Neutrophil (primary cell): ENCODE data around the gene FAM114A1.

Source experiments
- H3K27ac ChIP-seq: fragments of 200-600 bp; sonication (generic); 2 replicates; pipeline ENCODE4 v1.5.1; 2016; ENCODE audit warnings: mild to moderate bottlenecking, moderate library complexity
- H3K27me3 ChIP-seq: fragments of 200-600 bp; sonication (generic); 2 replicates; pipeline ENCODE4 v1.6.0; 2016; ENCODE audit warnings: mild to moderate bottlenecking
- H3K36me3 ChIP-seq: fragments of 200-600 bp; sonication (generic); 2 replicates; pipeline ENCODE4 v1.5.1; 2017
- H3K4me1 ChIP-seq, 2 experiments: fragments of 200-600 bp in 1 of 2; sonication (generic) in 1 of 2; 1 replicate in 1 of 2; 2 replicates in 1 of 2; pipeline versions ENCODE4 v1.5.1 to v1.6.1; 2013 to 2016; ENCODE audit warnings: low read depth in 1 of 2, low read length in 1 of 2, mild to moderate bottlenecking in 1 of 2, moderate library complexity in 1 of 2; ENCODE audit not compliant: control insufficient read depth in 1 of 2, insufficient read depth in 1 of 2
- H3K4me3 ChIP-seq, 2 experiments: fragments of 200-600 bp in 1 of 2; sonication (generic) in 1 of 2; 1 replicate in 1 of 2; 2 replicates in 1 of 2; pipeline ENCODE4 v1.5.1; 2013 to 2016; ENCODE audit warnings: low read depth in 1 of 2, low read length in 1 of 2, mild to moderate bottlenecking in 1 of 2, moderate library complexity in 1 of 2
- H3K9me3 ChIP-seq: fragments of 200-600 bp; sonication (generic); 2 replicates; pipeline ENCODE4 v1.5.1; 2016
- TF ChIP-seq, protein P1 (sequence below): fragments of 200-600 bp; sonication (generic); IDR thresholded peaks from 2 replicates; pipeline ENCODE4 v1.5.1; 2016; ENCODE audit warnings: antibody characterized with exemption

FAM114A1 gene

DNA sequence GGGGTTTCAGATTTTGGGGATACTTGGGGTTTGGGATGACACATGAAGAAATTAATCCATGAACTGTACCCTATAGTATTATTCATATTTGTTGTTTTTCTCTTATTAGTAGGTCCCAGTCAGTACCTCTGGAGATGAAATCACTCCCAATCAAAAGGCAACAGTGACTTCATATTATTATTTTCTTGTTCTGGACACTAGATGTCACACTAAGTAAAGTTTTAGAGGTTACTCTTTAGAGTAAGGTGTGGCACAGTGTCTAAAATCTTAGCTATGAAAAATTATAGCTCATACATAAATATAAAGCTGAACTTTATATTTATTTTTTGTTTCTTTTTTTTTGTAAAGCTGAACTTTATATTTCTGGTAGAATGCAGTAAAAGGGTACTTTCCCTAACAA lies 35.1 kb downstream of the FAM114A1 start:
- no peak overlapping the region for H3K27ac ChIP-seq
- H3K4me3 ChIP-seq = no peak overlapping the region
- TF ChIP-seq, protein P1, sequence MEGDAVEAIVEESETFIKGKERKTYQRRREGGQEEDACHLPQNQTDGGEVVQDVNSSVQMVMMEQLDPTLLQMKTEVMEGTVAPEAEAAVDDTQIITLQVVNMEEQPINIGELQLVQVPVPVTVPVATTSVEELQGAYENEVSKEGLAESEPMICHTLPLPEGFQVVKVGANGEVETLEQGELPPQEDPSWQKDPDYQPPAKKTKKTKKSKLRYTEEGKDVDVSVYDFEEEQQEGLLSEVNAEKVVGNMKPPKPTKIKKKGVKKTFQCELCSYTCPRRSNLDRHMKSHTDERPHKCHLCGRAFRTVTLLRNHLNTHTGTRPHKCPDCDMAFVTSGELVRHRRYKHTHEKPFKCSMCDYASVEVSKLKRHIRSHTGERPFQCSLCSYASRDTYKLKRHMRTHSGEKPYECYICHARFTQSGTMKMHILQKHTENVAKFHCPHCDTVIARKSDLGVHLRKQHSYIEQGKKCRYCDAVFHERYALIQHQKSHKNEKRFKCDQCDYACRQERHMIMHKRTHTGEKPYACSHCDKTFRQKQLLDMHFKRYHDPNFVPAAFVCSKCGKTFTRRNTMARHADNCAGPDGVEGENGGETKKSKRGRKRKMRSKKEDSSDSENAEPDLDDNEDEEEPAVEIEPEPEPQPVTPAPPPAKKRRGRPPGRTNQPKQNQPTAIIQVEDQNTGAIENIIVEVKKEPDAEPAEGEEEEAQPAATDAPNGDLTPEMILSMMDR = no peak
- no peaks in the 10 kb centered on the region for H3K36me3 ChIP-seq
- H3K9me3 ChIP-seq = no peaks in the 10 kb centered on the region
- no peaks in the 10 kb centered on the region for H3K27me3 ChIP-seq
- H3K4me1 ChIP-seq = no peaks in the 10 kb centered on the region

DNA sequence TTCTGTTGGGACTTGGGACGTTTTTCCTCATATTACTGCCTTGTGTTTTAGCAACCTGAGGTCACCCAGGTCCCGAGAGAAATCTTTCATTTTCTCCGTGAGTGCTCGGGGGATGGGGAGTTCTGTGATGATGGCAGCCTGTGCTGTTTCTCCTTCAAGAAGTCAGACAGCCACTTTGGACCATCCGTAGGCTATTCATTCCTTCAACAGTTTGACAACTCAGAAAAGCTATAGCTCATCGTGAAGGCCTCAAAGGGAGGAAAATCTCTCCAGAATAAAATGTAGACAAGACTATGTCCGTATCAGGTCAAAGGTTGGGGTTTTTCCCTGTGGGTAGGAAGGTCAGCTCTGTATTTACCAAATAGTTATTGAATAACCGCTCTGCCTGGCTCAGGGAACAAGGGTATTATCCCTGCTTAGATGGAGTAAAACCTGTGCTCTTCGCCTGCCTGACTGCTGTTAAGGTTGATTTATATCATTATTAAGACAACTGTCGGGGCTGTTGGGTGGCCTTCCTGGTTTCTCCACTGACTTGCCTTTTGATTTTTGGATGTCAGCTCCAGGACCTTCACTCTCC lies 36.6 kb downstream of the FAM114A1 start:
- H3K27me3 ChIP-seq = no peaks in the 10 kb centered on the region
- H3K36me3 ChIP-seq = no peaks in the 10 kb centered on the region
- TF ChIP-seq, protein P1 = no peak
- H3K4me1 ChIP-seq = no peaks in the 10 kb centered on the region
- no peaks in the 10 kb centered on the region for H3K9me3 ChIP-seq
- H3K27ac ChIP-seq = no peak overlapping the region
- H3K4me3 ChIP-seq = no peak overlapping the region

DNA sequence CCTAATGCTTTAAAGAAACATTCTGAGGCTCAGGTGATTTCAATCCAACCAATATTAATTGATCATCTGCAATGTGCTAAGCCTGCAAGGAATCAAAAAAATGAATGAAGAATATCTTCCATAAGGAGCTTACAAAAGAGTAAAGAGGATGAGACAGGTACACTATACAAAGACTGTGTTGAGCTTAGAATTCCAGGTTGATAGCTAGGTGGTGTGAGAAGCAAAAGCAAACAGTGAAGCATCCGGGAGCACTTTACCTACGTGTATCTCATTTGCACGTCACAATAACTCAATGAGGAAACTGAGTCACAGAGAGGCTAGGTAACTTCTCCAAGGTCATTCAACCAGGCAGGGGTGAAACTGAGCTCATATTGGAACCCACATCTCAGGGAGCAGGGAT lies 37.1 kb downstream of the FAM114A1 start:
- Histone ChIP-seq H3K36me3 (no peaks in the 10 kb centered on the region), H3K27me3 (no peaks in the 10 kb centered on the region)
- TF ChIP-seq, protein P1 = no peak

DNA sequence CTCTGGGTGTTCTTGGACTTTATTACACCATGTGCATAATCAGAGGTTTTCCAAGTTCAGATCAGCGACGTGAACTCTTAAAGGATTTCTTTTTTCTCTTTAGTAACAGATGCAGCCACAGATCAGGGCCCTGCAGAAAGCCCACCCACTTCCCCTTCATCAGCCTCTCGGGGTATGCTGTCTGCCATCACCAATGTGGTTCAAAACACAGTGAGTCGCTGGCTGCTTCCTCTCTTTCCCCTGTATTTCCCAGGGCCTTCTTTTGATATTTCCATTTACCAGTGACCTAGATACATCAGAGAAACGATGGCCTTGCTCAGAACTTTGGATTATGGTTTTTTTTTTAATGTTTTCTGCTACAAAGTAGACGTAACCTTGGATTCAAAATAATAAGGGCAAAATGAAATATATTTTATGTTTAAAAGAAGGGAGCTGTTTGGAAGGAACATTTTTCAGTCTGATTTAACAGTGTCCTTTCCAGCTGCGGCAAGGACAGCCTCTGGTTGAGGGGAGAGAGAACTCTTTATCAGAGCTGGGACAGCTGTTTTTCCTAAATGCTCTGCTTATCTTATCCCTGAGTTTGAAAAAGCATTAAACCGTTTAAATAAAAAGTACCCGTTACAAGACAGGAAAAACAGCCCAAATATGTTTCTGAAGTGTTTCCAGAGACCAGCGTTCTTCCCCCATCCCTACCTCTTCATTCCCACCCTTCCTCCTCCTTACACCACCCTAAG lies 38.2 kb downstream of the FAM114A1 start:
- TF ChIP-seq, protein P1 = no peak
- Histone ChIP-seq H3K36me3 (no peaks in the 10 kb centered on the region), H3K27me3 (no peaks in the 10 kb centered on the region), H3K27ac (no peak overlapping the region), H3K4me1 (no peaks in the 10 kb centered on the region), H3K9me3 (no peaks in the 10 kb centered on the region), H3K4me3 (no peak overlapping the region)

More for the DNA sequence above, 37.1 kb downstream of the FAM114A1 start:
- H3K9me3 ChIP-seq = no peaks in the 10 kb centered on the region
- H3K27ac ChIP-seq = no peak overlapping the region
- no peak overlapping the region for H3K4me3 ChIP-seq
- no peaks in the 10 kb centered on the region for H3K4me1 ChIP-seq

DNA sequence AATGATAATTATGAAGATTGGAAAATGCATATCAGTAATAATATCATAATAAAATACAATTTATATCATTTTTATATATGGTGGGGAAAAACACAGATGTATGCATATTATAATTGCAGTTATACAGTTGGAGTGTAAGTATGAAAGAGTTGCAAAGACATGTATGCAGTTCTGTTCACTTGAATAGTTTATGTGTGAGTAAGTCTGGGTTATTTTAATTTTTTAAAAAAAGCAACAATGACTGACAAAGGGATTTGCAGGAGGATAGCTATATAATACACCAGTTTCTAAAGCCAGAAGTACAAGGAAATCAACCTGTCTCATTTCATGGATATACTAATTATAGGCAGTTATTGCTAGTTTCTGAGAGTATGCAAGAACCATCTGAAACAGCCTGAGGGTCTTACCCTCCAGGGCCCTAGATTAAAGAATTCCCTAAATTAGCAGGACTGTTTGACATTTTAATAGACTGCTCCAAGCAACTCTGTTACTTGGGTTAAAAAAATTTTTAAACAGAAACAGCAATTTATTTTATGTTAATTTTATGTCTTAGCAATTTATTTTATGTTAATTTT lies 40.2 kb downstream of the FAM114A1 start:
- Histone ChIP-seq H3K4me1 (no peaks in the 10 kb centered on the region), H3K9me3 (no peaks in the 10 kb centered on the region), H3K4me3 (no peak overlapping the region), H3K27me3 (no peaks in the 10 kb centered on the region), H3K27ac (no peak overlapping the region), H3K36me3 (no peaks in the 10 kb centered on the region)
- TF ChIP-seq, protein P1 = no peak
